Neural progenitor cell (in vitro differentiated cells): ENCODE data around the gene CACNG7. TPM values are rescaled to one million over a fixed set of nuclear protein-coding genes. Genes with fewer than 3 reads are reported as not detected.
"Not testable (repeated sequence)": the region's sequence is repeated elsewhere in the genome, so short reads cannot be mapped to it uniquely, and the experiment has no call there.

Experiments
- DNase-seq: peaks from one replicate; pipeline ENCODE4 v3.0.0-alpha.2; 2016; ENCODE audit warnings: low spot score
- H2AFZ ChIP-seq: fragments of 200-600 bp; sonication (generic); replicated peaks from 2 replicates; pipeline ENCODE4 v1.6.1; 2016; ENCODE audit warnings: antibody characterized with exemption
- H3F3A ChIP-seq: fragments of 200-600 bp; sonication (generic); 2 replicates; pipeline ENCODE4 v1.6.1; 2016; ENCODE audit warnings: antibody characterized with exemption, low read depth
- H3K27ac ChIP-seq: fragments of 200-600 bp; sonication (generic); 2 replicates; pipeline ENCODE4 v1.5.1; 2016; ENCODE audit warnings: mild to moderate bottlenecking
- H3K27me3 ChIP-seq: fragments of 200-600 bp; sonication (generic); 2 replicates; pipeline ENCODE4 v1.6.1; 2016; ENCODE audit warnings: mild to moderate bottlenecking, moderate library complexity
- H3K36me3 ChIP-seq: fragments of 200-600 bp; sonication (generic); 2 replicates; pipeline ENCODE4 v1.5.1; 2016
- H3K4me1 ChIP-seq: fragments of 200-600 bp; sonication (generic); 2 replicates; pipeline ENCODE4 v1.6.1; 2016; ENCODE audit warnings: mixed run types
- H3K4me2 ChIP-seq: fragments of 200-600 bp; sonication (generic); 2 replicates; pipeline ENCODE4 v1.6.1; 2016
- H3K4me3 ChIP-seq: fragments of 200-600 bp; sonication (generic); 2 replicates; pipeline ENCODE4 v1.5.1; 2016
- H3K79me2 ChIP-seq: fragments of 200-600 bp; sonication (generic); 2 replicates; pipeline ENCODE4 v1.6.1; 2016; ENCODE audit warnings: low read depth
- H3K9ac ChIP-seq: fragments of 200-600 bp; sonication (generic); 2 replicates; pipeline ENCODE4 v1.6.1; 2016
- H3K9me3 ChIP-seq: fragments of 200-600 bp; sonication (generic); 2 replicates; pipeline ENCODE4 v1.5.1; 2016; ENCODE audit warnings: low read depth
- H4K20me1 ChIP-seq: fragments of 200-600 bp; sonication (generic); 2 replicates; pipeline ENCODE4 v1.6.1; 2016; ENCODE audit warnings: low read depth
- H3K27ac Mint-ChIP-seq: 3 replicates; pipeline ENCODE4 v1.8.0; 2021; ENCODE audit warnings: mixed read lengths
- H3K27me3 Mint-ChIP-seq: 2 replicates; pipeline ENCODE4 v1.8.0; 2022; ENCODE audit warnings: low read depth, mild to moderate bottlenecking, inconsistent platforms, moderate library complexity, mixed read lengths; ENCODE audit not compliant: insufficient read depth
- H3K36me3 Mint-ChIP-seq: 3 replicates; pipeline ENCODE4 v1.8.0; 2021; ENCODE audit warnings: mixed read lengths
- H3K4me1 Mint-ChIP-seq: 3 replicates; pipeline ENCODE4 v1.8.0; 2021; ENCODE audit warnings: mixed read lengths
- H3K4me3 Mint-ChIP-seq: 3 replicates; pipeline ENCODE4 v1.8.0; 2021; ENCODE audit warnings: mild to moderate bottlenecking, moderate library complexity, mixed read lengths
- H3K9me3 Mint-ChIP-seq: 3 replicates; pipeline ENCODE4 v1.8.0; 2020; ENCODE audit warnings: mixed read lengths
- EZH2 ChIP-seq: fragments of 200-600 bp; sonication (generic); IDR thresholded peaks from 2 replicates; pipeline ENCODE4 v1.6.1; 2017; ENCODE audit warnings: antibody characterized with exemption, mild to moderate bottlenecking, moderate library complexity
- EZH2phosphoT487 ChIP-seq: fragments of 200-600 bp; sonication (generic); IDR thresholded peaks from 2 replicates; pipeline ENCODE4 v1.6.1; 2017; ENCODE audit warnings: antibody characterized with exemption
- total RNA-seq: library from RNA; depleted of rRNA; stranded (reverse); fragments of >200 nt; gene quantifications from 2 replicates; pipeline ENCODE4 v1.2.3, GENCODE V29; 2015; ENCODE audit warnings: low replicate concordance
- TF ChIP-seq, protein P1 (sequence below): fragments of 200-600 bp; sonication (generic); IDR thresholded peaks from 2 replicates; pipeline ENCODE4 v1.5.1; 2017; ENCODE audit warnings: antibody characterized with exemption, mild to moderate bottlenecking

CACNG7 gene
- total RNA-seq, 1 donor from 2014 or later: 6.7 TPM

DNA sequence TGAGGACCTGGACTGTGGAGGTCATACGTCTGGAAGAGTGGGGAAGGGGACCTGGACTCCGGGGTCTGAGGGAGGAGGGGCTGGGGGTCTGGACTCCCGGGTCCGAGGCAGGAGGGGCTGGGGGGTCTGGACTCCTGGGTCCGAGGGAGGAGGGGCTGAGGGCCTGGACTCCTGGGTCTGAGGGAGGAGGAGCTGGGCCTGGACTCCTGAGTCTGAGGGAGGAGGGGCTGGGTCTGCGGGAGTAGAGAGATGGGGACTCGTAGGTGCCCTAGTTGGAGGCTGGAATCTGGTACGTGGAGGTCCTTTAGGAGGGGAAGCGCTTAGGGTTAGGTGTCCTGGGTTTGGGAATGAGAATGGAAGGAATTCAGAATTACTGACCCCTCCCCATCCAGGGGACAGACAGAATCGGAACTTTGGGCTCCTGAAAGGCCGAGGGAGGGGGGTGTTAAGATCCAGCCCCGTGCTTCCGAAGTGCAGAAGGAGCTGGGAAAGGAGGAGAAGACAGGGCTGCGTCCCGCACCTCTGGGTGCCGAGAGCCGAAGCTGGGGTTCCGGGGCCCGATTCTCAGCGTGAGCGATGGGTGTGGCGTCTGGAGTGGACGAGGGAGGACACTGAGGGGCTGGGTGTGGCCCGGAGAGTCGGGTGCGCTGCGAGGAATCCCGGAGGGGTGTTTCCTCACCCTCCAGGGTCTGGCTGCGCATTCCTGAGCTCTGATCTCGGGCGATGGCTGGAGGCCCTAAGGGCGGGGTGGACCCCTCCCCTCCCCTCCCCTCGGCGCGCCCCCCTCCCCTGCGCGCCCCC lies 40.8 kb upstream of the CACNG7 start:
- Histone ChIP-seq H3K4me2 (peak overlapping the region; percentile 94), H3K79me2 (peaks cover 32% of the 10 kb centered on the region), H3K27ac (peak overlapping the region; percentile 73), H3K4me1 (peaks cover 12% of the 10 kb centered on the region), H3K27me3 (no peaks in the 10 kb centered on the region), H3K9ac (peak overlapping the region; percentile 52), H3K4me3 (peak overlapping the region; percentile 72), H2AFZ (no peak overlapping the region), H3K9me3 (no peaks in the 10 kb centered on the region), H4K20me1 (peaks cover 30% of the 10 kb centered on the region), H3F3A (peaks cover 32% of the 10 kb centered on the region), H3K36me3 (no peaks in the 10 kb centered on the region)
- DNase-seq: peak; percentile 73
- H3K4me3 Mint-ChIP-seq: peak overlapping the region; percentile 97
- H3K4me1 Mint-ChIP-seq: peaks cover 39% of the 10 kb centered on the region
- peaks cover 19% of the 10 kb centered on the region for H3K27me3 Mint-ChIP-seq
- H3K27ac Mint-ChIP-seq: peak overlapping the region; percentile 100
- peaks cover 5% of the 10 kb centered on the region for H3K36me3 Mint-ChIP-seq
- TF ChIP-seq EZH2 (no peak), EZH2phosphoT487 (no peak)
- TF ChIP-seq, protein P1, sequence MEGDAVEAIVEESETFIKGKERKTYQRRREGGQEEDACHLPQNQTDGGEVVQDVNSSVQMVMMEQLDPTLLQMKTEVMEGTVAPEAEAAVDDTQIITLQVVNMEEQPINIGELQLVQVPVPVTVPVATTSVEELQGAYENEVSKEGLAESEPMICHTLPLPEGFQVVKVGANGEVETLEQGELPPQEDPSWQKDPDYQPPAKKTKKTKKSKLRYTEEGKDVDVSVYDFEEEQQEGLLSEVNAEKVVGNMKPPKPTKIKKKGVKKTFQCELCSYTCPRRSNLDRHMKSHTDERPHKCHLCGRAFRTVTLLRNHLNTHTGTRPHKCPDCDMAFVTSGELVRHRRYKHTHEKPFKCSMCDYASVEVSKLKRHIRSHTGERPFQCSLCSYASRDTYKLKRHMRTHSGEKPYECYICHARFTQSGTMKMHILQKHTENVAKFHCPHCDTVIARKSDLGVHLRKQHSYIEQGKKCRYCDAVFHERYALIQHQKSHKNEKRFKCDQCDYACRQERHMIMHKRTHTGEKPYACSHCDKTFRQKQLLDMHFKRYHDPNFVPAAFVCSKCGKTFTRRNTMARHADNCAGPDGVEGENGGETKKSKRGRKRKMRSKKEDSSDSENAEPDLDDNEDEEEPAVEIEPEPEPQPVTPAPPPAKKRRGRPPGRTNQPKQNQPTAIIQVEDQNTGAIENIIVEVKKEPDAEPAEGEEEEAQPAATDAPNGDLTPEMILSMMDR: no peak
- no peaks in the 10 kb centered on the region for H3K9me3 Mint-ChIP-seq

DNA sequence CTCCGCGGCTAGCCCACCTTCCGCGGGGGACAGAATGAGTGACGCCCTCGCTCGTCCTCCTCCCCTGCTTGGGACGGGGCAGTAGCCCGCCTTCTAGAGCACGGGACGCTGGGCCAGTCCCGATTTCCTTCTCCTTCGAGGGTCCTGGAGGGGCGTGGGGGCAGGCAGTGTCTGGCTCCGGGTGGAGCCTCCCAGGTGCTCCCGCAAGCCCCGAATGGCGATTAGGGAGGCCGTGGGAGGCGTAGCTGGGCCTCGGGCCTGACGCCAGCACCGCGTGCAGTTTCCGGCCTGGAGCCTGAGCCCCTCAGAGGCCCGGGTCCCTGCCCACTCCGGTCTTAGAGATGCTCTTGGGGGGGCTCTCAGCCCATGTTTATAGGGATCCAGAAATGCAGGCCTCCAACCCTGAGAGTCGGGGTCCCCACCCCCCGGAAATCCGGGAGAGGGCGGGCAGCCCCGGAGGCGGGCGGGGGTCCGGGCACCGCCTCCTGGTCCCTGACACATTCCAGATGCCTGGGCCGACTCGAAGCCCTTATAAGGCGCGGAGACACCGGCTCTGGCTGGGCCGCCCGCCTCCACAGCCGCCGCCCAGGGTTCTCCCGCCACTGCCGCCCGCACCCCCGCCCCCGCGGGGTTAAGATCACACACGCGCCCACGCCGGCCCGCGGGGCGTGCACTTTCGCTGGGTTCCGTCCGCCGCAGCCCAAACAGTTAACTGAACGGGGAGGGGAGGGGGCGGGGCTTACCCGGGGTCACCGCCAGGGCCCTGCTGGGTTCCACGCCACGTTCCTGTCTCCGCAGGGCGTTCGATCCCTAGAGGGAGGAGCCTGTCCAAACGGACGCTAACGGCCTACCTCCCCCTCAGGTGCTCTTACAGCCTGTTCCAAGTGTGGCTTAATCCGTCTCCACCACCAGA lies 39.9 kb upstream of the CACNG7 start:
- H3K27me3 Mint-ChIP-seq: peaks cover 19% of the 10 kb centered on the region
- Histone ChIP-seq H4K20me1 (peaks cover 33% of the 10 kb centered on the region), H3K4me1 (peaks cover 12% of the 10 kb centered on the region), H3K4me2 (peak overlapping the region; percentile 94), H3K27me3 (no peaks in the 10 kb centered on the region), H3K79me2 (peaks cover 32% of the 10 kb centered on the region), H3K9ac (peak overlapping the region; percentile 52), H2AFZ (no peak overlapping the region), H3K27ac (peak overlapping the region; percentile 73), H3F3A (peaks cover 32% of the 10 kb centered on the region), H3K36me3 (no peaks in the 10 kb centered on the region), H3K9me3 (no peaks in the 10 kb centered on the region), H3K4me3 (peak overlapping the region; percentile 72)
- H3K4me3 Mint-ChIP-seq: peak overlapping the region; percentile 97
- H3K9me3 Mint-ChIP-seq: no peaks in the 10 kb centered on the region
- peaks cover 12% of the 10 kb centered on the region for H3K36me3 Mint-ChIP-seq
- H3K27ac Mint-ChIP-seq: peak overlapping the region; percentile 97
- TF ChIP-seq, protein P1: peak; percentile 34
- no peak for TF ChIP-seq EZH2phosphoT487
- TF ChIP-seq EZH2: no peak
- H3K4me1 Mint-ChIP-seq: peaks cover 38% of the 10 kb centered on the region
- DNase-seq: peak; percentile 92

DNA sequence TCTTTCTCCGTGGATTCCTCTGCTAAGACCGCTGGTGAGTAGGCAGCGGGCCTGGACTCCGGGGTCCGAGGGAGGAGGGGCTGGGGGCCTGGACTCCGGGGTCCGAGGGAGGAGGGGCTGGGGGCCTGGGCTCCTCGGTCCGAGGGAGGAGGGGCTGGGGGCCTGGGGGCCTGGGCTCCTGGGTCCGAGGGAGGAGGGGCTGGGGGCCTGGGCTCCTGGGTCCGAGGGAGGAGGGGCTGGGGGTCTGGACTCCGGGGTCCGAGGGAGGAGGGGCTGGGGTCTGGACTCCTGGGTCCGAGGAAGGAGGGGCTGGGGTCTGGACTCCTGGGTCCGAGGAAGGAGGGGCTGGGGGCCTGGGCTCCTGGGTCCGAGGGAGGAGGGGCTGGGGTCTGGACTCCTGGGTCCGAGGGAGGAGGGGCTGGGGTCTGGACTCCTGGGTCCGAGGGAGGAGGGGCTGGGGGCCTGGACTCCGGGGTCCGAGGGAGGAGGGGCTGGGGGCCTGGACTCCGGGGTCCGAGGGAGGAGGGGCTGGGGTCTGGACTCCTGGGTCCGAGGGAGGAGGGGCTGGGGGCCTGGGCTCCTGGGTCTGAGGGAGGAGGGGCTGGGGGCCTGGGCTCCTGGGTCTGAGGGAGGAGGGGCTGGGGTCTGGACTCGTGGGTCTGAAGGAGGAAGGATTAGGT lies 39.1 kb upstream of the CACNG7 start:
- H3K4me1 ChIP-seq: peaks cover 12% of the 10 kb centered on the region
- H3K79me2 ChIP-seq: peaks cover 32% of the 10 kb centered on the region
- not testable (repeated sequence) for DNase-seq, H2AFZ ChIP-seq, H3K9ac ChIP-seq, H3K27me3 ChIP-seq, H3K36me3 ChIP-seq, H3K9me3 Mint-ChIP-seq, H3K9me3 ChIP-seq
- H3K27ac ChIP-seq: peak overlapping the region; percentile 82
- H3K4me1 Mint-ChIP-seq: peaks cover 33% of the 10 kb centered on the region
- peak overlapping the region; percentile 97 for H3K4me3 Mint-ChIP-seq
- peaks cover 19% of the 10 kb centered on the region for H3K36me3 Mint-ChIP-seq
- peaks cover 32% of the 10 kb centered on the region for H3F3A ChIP-seq
- peak overlapping the region; percentile 72 for H3K4me3 ChIP-seq
- H3K27ac Mint-ChIP-seq: peak overlapping the region; percentile 97
- H3K27me3 Mint-ChIP-seq: peaks cover 19% of the 10 kb centered on the region
- peak overlapping the region; percentile 94 for H3K4me2 ChIP-seq
- H4K20me1 ChIP-seq: peaks cover 33% of the 10 kb centered on the region
